TTC549 (cell line): ENCODE data around the gene GLT6D1.

ENCODE experiments used
- FAIRE-seq: peaks from 2 replicates; lab custom pipeline; 2012; peaks lifted over from hg19 to GRCh38; lab: Jason Lieb, UNC

The GLT6D1 gene

DNA sequence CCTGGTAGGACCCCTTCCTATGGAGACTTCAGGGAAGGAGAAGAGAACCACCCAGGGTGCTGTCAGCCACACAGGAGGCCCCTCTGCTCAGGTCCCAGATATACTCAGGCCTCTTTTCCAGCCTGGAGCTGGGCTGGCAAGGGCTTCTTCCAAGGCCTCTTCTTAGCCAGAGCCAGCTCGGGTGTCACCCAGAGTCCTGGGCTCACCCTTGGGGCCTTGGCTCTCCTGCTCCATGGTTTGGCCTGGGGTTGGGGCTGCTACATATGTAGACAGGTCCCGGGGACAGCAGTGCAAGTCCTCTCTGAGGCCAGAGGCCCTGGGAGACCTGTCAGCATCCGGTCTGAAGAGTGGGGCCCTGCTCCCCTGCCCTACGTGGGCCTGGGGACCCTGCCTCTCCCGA lies 55.0 kb downstream of the GLT6D1 start:
- FAIRE-seq: no peak

GRCh38 chr9:135583688-135584011 lies 55.7 kb downstream of the GLT6D1 start:
- FAIRE-seq: no peak

DNA sequence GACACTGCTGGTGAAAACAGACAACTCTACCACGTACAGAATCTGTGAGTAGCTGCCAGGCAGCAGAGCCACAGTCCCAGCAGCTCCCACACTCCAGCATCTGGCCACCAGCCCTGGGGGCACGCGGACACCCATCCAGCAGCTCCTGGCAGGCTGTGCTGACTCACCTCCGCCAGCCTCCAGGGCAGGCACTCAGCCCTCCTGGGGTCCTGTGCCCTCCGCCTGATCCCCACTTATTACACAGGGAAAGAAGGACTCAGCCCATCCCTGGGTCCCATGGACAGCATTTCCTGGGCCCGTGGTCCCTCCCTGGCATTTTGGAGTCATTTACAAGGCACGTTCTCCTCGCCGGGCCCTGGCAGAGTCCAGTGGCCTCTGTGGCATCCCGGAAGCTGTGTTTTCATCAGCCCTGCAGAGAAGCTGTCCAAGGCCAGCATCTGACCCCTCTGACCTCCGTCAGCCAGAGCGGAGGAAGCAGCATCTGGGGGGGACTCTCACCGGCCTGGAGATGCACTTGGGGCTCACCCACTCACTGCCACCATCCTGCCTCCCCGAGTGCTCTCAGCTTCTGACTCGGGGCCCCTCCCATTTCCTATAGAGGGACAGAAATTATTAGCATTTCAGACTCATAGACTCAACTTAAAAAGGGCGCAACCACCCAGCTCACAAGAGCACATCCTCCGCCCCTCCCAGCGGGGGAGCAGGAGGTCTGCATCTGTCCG lies 56.2 kb downstream of the GLT6D1 start:
- no peak for FAIRE-seq

GRCh38 chr9:135582541-135582940 lies 56.8 kb downstream of the GLT6D1 start:
- no peak for FAIRE-seq

GRCh38 chr9:135581636-135582426 lies 57.5 kb downstream of the GLT6D1 start:
- FAIRE-seq: no peak

- FAIRE-seq: no peak
These were observed 58.5 kb downstream of the GLT6D1 start for GRCh38 chr9:135580664-135581380.

DNA sequence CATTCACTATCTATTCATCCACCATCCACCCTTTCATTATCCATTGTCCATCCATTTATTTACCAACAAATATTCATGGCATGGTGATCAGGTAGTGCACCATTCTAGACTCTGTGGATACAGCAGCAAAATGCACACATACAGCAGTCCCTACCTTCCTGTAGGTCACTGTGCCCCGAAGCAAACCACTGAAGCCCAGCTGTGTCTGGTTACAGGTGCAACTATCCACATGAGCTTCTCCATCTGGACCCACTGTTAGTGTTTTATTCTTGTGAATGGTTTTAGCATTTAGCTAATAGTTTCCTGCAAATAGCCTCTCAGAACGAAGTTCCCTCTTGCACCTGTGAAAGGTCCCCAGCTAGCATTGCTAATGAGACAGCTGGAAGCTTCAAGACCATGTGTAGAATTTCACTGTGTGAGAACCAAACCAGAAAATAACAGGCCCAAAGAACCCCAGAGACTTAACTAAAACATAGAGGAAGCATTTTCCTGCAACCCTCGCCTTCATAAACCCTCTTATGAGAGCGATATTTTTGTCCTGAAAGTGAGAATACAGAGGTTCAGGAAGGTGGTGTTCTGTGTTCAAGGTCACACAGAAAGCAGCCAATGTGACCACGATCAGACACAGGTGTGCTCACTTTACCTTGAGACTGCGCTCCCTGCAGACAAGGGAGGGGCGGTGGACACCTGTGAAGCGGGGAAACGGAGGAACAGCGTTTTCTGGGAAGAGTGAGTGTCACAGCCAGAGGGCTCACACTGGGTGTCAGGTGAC lies 59.3 kb downstream of the GLT6D1 start:
- no peak for FAIRE-seq

DNA sequence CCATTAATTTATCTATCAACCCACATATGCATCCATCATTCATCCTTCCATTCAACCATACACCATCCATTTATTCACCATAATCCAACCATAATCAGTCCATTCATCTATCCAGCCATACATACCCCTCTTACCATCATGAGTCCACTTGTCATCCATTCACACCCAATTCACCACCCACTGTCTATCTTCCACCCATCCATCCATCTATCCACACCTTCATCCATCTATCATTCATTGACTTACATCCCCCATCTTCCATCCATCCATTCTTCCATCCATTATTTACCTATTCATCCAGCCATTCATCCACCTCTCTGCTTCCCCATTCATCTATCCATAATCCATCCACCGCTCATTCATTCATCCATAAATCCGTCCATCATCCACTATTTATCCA lies 60.0 kb downstream of the GLT6D1 start:
- FAIRE-seq: no peak

- FAIRE-seq: no peak
These were observed 62.1 kb downstream of the GLT6D1 start for GRCh38 chr9:135577256-135577655.

DNA sequence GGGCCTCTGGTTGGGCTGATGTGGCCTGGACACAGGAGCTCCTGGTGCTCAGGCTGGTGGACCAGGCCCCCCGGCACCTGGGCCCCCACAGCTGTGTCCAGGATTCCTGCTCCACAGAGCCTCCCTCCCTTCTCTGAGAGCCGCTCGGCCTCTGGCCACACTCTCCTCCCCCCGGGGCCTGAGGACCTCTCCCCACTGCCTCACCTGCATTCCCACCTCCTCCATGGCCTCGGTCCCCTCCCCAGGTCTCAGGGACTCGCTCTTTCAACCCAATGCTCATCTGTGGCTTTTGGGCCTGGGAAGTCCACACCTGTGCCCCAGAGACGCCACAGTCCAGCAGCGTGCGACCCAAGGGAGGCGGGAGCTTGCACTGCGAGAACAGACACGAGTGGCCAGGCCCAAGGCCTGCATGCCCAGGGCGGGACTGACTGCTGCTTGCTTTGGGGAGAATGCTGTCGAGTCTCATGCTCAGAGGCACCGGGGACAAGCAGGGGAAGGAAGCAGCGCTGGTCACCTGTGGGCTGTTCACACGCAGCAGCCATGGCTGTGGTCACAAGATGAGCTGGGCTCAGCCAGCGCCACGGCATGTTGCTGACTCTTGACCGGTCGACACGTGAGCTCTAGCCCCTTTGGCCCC lies 63.2 kb downstream of the GLT6D1 start:
- no peak for FAIRE-seq

GRCh38 chr9:135574943-135575342 lies 64.4 kb downstream of the GLT6D1 start:
- no peak for FAIRE-seq

DNA sequence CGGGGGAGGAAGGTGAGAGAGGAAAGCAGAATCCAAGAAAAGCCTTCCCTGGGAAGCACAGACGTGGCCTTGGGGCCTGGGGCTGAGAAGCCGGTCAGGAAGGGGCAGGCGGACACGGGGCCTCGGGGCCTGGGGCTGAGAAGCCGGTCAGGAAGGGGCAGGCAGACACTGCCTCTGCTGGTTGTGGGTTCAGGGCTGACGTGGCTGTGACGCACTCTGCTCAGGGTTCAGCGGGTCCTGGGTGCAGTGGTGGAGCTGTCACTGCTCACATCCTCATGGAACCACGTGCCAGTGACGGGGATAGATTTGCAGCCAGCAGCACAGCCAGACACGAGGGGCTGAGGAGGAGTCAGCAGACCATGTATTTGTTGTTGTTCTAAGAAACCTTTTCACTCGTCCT lies 65.0 kb downstream of the GLT6D1 start:
- no peak for FAIRE-seq
